Hair follicular keratinocyte (primary cell): ENCODE results near the gene C4BPA. TPM values are rescaled to one million over a fixed set of nuclear protein-coding genes. Genes with fewer than 3 reads are reported as not detected.

ENCODE experiments used
- total RNA-seq: library from RNA; depleted of rRNA; stranded (reverse); fragments of >200 nt; gene quantifications from 2 replicates; pipeline ENCODE4 v1.2.3, GENCODE V29; 2015

The C4BPA gene
- total RNA-seq = not detected in 2 replicates

GRCh38 chr1:207103892-207104373, at the start of gene C4BPA:
C4BPA (plus strand) TSS chr1:207104233; CDS start chr1:207113026, 8,793 bp downstream.

GRCh38 chr1:207088701-207089626, 15.1 kb upstream of the C4BPA start, which contains the start of gene C4BPB:
C4BPB (plus strand) TSS chr1:207088860; CDS start chr1:207089532, 672 bp downstream.

Other genes with a start within 250 kb of the C4BPA start
- 5.0 and 13.7 TPM in 2 replicates for gene IL20, start 238.6 kb upstream of the C4BPA start, total RNA-seq
- gene IL24, start 206.8 kb upstream of the C4BPA start, total RNA-seq = 12.4 and 14.1 TPM in 2 replicates
- gene FCMR, start 182.3 kb upstream of the C4BPA start, total RNA-seq = 3.3 and 4.8 TPM in 2 replicates
- gene PIGR, start 157.8 kb upstream of the C4BPA start, total RNA-seq = not detected in 2 replicates
- gene FCAMR, start 133.8 kb upstream of the C4BPA start, total RNA-seq = not detected in 2 replicates
- gene C1orf116, start 71.5 kb upstream of the C4BPA start, total RNA-seq = 57.3 and 67.3 TPM in 2 replicates
- gene YOD1, start 53.0 kb upstream of the C4BPA start, total RNA-seq = 4.4 and 6.0 TPM in 2 replicates
- gene PFKFB2, start 51.0 kb upstream of the C4BPA start, total RNA-seq = 10.7 and 12.5 TPM in 2 replicates
- gene C4BPB, start 15.4 kb upstream of the C4BPA start, total RNA-seq = not detected in 2 replicates
- 15.6 and 20.2 TPM in 2 replicates for gene CD55, start 217.4 kb downstream of the C4BPA start, total RNA-seq